Ovary (tissue), 10 donors: ENCODE measurements around the gene FBXW8. TPM values are rescaled to one million over a fixed set of nuclear protein-coding genes. Genes with fewer than 3 reads are reported as not detected.
A peak's percentile ranks its signal among the peaks of the same experiment; 100 is the strongest.

Experiments used
- DNase-seq, 5 donors: peaks; one replicate each; pipeline ENCODE4 v3.0.0-alpha.2; 2019 to 2020
- H3K27ac ChIP-seq, 2 donors: fragments of 200-600 bp; one replicate each; pipeline versions ENCODE4 v1.5.1 to v1.8.0; 2019 to 2022
- H3K27me3 ChIP-seq: fragments of 200-600 bp; one replicate; pipeline ENCODE4 v1.8.0; 2022
- H3K36me3 ChIP-seq: fragments of 200-600 bp; sonication (generic); one replicate; pipeline ENCODE4 v1.5.1; 2019
- H3K4me1 ChIP-seq: one replicate; pipeline ENCODE4 v1.8.1; 2013; ENCODE audit warnings: mild to moderate bottlenecking, moderate library complexity; ENCODE audit not compliant: insufficient read depth
- H3K4me3 ChIP-seq: fragments of 200-600 bp; sonication (generic); one replicate; pipeline ENCODE4 v1.5.1; 2017
- H3K9me3 ChIP-seq, 2 donors: fragments of 200-600 bp in 1 of 2; sonication (generic) in 1 of 2; one replicate each; pipeline versions ENCODE4 v1.5.1 to v1.8.1; 2013 to 2019; ENCODE audit warnings: mild to moderate bottlenecking in 1 of 2, moderate library complexity in 1 of 2
- EP300 ChIP-seq: sonication (generic); formaldehyde crosslinking; IDR thresholded peaks from one replicate; pipeline ENCODE4 v1.6.1; 2017; ENCODE audit warnings: antibody characterized with exemption
- POLR2A ChIP-seq: fragments of 450-650 bp; IDR thresholded peaks from one replicate; pipeline ENCODE4 v1.6.1; 2017; ENCODE audit warnings: antibody characterized with exemption, mild to moderate bottlenecking, moderate library complexity
- WGBS, 3 donors: extraction: QIAGEN DNeasy Blood & Tissue Kit in 1 of 3; methylation state at CpG; one replicate each; pipeline versions ENCODE4 v1.1.5 to v1.1.7; 2013 to 2017; 5-methylcytosine and 5-hydroxymethylcytosine counted together
- intact Hi-C, 4 donors: fragments of 100-400 bp; cut with DNase I; formaldehyde crosslinking; loops; one replicate each; pipeline versions ENCODE4 v1.11.0 to v1.15.1; 2022 to 2023
- long read RNA-seq, 3 donors: library from polyadenylated mRNA in 2 of 3; unstranded in 2 of 3; transcript quantifications; one replicate each; pipeline ENCODE4 v2.0.0 and lab custom pipeline, GENCODE V29; 2021 to 2026
- polyA plus RNA-seq, 2 donors: library from polyadenylated mRNA; stranded (reverse); fragments of 200-250 nt in 1 of 2; fragments of 350-450 nt in 1 of 2; fragmentation: Illumina TruSeq in 1 of 2; extraction: RNeasy Lipid Tissue Mini Kit (QIAGEN cat#74804) in 1 of 2; gene quantifications; one replicate each; pipeline ENCODE4 v1.2.3, GENCODE V29; 2013 to 2014
- total RNA-seq, 7 donors: library from RNA; depleted of rRNA in 2 of 7; stranded (reverse); fragments of >200 nt in 2 of 7; fragmentation: NEBNext Ultra II Directional in 3 of 7; extraction: Animal tissue kit (Norgen Biotek cat#: 25700) in 3 of 7; gene quantifications; one replicate each; pipeline versions ENCODE4 v1.1.0 to v1.2.4, GENCODE V29; 2016 to 2023
- TF ChIP-seq, protein P1 (sequence below), 3 donors: fragments of 450-650 bp in 2 of 3; fragments of 200-600 bp in 1 of 3; IDR thresholded peaks; one replicate each; pipeline versions ENCODE4 v1.5.1 to v1.8.0; 2016 to 2022; ENCODE audit warnings: antibody characterized with exemption in 3 of 3, mild to moderate bottlenecking in 1 of 3
- donor health status: DM: no; HTN: no; CAD: no; lungs with moderate emphysema.
- donor health status: DM: no; HTN: no; CAD: no.
- donor health status: Bipolar disorder and iron deficiency.
- donor health status: DM: yes; HTN: yes; CAD: no.
- donor health status: DM: no; HTN: no; CAD: no.
- donor health status: DM: yes; HTN: yes; CAD: no.

Gene FBXW8, protein sequence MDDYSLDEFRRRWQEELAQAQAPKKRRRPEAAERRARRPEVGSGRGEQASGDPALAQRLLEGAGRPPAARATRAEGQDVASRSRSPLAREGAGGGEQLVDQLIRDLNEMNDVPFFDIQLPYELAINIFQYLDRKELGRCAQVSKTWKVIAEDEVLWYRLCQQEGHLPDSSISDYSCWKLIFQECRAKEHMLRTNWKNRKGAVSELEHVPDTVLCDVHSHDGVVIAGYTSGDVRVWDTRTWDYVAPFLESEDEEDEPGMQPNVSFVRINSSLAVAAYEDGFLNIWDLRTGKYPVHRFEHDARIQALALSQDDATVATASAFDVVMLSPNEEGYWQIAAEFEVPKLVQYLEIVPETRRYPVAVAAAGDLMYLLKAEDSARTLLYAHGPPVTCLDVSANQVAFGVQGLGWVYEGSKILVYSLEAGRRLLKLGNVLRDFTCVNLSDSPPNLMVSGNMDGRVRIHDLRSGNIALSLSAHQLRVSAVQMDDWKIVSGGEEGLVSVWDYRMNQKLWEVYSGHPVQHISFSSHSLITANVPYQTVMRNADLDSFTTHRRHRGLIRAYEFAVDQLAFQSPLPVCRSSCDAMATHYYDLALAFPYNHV
- total RNA-seq: 10 to 100 TPM in 6 of 7 donors, 1 to 10 TPM in 1; 8.3 to 23.1 (median 16.9) TPM
- polyA plus RNA-seq: 10 to 100 TPM in 1 of 2 donors, 1 to 10 TPM in 1; 7.4 to 13.9 TPM
- long read RNA-seq, donor 1, full-length matches to known transcripts: 9 of 20 reads
- long read RNA-seq, donor 1, partial matches to known transcripts: 5 of 20 reads
- long read RNA-seq, donor 1, other reads (novel, unspliced or antisense): 6 of 20 reads
- long read RNA-seq, donor 2, full-length matches to known transcripts: 2 of 2 reads
- long read RNA-seq, donor 2, partial matches to known transcripts: 0 of 2 reads
- long read RNA-seq, donor 2, other reads (novel, unspliced or antisense): 0 of 2 reads
- long read RNA-seq, donor 3, full-length matches to known transcripts: 15 of 32 reads
- long read RNA-seq, donor 3, partial matches to known transcripts: 2 of 32 reads
- long read RNA-seq, donor 3, other reads (novel, unspliced or antisense): 15 of 32 reads

- Histone ChIP-seq H3K27me3 (no peaks in the 10 kb centered on the region), H3K4me1 (peaks cover 4% of the 10 kb centered on the region), H3K27ac (peak within 1 kb of the TSS; percentile 33 to 81), H3K4me3 (peak within 1 kb of the TSS; percentile 69), H3K36me3 (no peaks in the 10 kb centered on the region), H3K9me3 (no peaks in the 10 kb centered on the region)
- WGBS, 3 donors: 0 to 1% (median 0%) methylated on average over 55 to 81 of the region's 82 CpGs
- intact Hi-C loops: no loop called here
- peak; percentile 11 for TF ChIP-seq POLR2A
- TF ChIP-seq, protein P1, sequence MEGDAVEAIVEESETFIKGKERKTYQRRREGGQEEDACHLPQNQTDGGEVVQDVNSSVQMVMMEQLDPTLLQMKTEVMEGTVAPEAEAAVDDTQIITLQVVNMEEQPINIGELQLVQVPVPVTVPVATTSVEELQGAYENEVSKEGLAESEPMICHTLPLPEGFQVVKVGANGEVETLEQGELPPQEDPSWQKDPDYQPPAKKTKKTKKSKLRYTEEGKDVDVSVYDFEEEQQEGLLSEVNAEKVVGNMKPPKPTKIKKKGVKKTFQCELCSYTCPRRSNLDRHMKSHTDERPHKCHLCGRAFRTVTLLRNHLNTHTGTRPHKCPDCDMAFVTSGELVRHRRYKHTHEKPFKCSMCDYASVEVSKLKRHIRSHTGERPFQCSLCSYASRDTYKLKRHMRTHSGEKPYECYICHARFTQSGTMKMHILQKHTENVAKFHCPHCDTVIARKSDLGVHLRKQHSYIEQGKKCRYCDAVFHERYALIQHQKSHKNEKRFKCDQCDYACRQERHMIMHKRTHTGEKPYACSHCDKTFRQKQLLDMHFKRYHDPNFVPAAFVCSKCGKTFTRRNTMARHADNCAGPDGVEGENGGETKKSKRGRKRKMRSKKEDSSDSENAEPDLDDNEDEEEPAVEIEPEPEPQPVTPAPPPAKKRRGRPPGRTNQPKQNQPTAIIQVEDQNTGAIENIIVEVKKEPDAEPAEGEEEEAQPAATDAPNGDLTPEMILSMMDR (IDR thresholded peaks at IDR 0.05): no peak
- DNase-seq: peak; percentile 57 to 84 (median 69)
Measured at GRCh38 chr12:116910645-116911451, at the start of gene FBXW8. FBXW8 (plus strand) TSS chr12:116910950; CDS start chr12:116911038, 88 bp downstream.

- intact Hi-C loops: no loop called here
- H3K27ac ChIP-seq: no peak overlapping the region
- no peaks in the 10 kb centered on the region for H3K9me3 ChIP-seq
- no peak overlapping the region for H3K4me3 ChIP-seq
- 5 to 8% (median 5%) methylated on average over 12 of the region's 12 CpGs for WGBS, 3 donors
- H3K36me3 ChIP-seq: no peaks in the 10 kb centered on the region
- H3K27me3 ChIP-seq: no peaks in the 10 kb centered on the region
- peak; percentile 25 to 71 (median 58) for DNase-seq
- TF ChIP-seq POLR2A: no peak
- TF ChIP-seq, protein P1 (IDR thresholded peaks at IDR 0.05): no peak
- TF ChIP-seq EP300: no peak
- peaks cover 6% of the 10 kb centered on the region for H3K4me1 ChIP-seq
Measured at GRCh38 chr12:116861320-116861719, 49.4 kb upstream of the FBXW8 start.

DNA sequence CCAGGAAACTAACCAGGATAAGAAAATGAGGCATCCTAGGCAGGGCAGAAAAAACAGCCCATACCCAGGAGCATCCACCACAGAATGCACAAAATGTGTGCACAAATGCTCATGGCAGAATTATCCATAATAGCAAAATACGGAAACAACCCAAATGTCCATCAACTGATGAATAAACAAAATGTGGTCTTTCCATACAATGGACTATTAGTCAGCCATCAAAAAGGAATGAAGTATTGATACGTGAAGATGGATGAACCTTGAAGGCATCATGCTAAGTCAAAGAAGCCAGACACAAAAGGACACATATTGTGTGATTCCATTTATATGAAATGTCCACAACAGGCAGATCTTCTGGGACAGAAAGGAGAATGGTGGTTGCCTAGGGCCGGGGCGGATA, 48.6 kb upstream of the FBXW8 start:
- Histone ChIP-seq H3K27me3 (no peaks in the 10 kb centered on the region), H3K4me1 (peaks cover 6% of the 10 kb centered on the region), H3K36me3 (no peaks in the 10 kb centered on the region), H3K27ac (no peak overlapping the region), H3K9me3 (no peaks in the 10 kb centered on the region), H3K4me3 (no peak overlapping the region)
- WGBS, 3 donors: 78 to 93% (median 90%) methylated on average over 4 of the region's 4 CpGs
- TF ChIP-seq POLR2A (no peak), EP300 (no peak)
- TF ChIP-seq, protein P1 (IDR thresholded peaks at IDR 0.05): no peak
- intact Hi-C loops: no loop called here
- DNase-seq: no peak
